H1 (cell line): Measurements from ENCODE around the gene EBF3. TPM values are rescaled to one million over a fixed set of nuclear protein-coding genes. Genes with fewer than 3 reads are reported as not detected.

Source experiments
- CTCF ChIA-PET: fragments of 300-600 bp; sonication (Branson Sonifier 250); formaldehyde crosslinking; loops from one replicate; lab custom pipeline; 2021; ENCODE audit not compliant: partially characterized antibody; lab: Charles Lee
- POLR2A ChIA-PET: fragments of 300-600 bp; sonication (Branson Sonifier 250); formaldehyde crosslinking; loops from one replicate; lab custom pipeline; 2021; ENCODE audit warnings: inconsistent platforms; ENCODE audit not compliant: partially characterized antibody; lab: Charles Lee
- DNase-seq, 2 experiments: peaks; one replicate each; pipeline versions ENCODE4 v3.0.0 to v3.0.0-alpha.2; 2010 to 2022; ENCODE audit warnings: low spot score in 2 of 2, low read depth in 1 of 2, mixed read lengths in 1 of 2
- FAIRE-seq: peaks from 2 replicates; lab custom pipeline; 2011; peaks lifted over from hg19 to GRCh38; lab: Jason Lieb, UNC
- H2AFZ ChIP-seq: 2 replicates; pipeline ENCODE4 v1.8.1; 2012; ENCODE audit warnings: low read length, inconsistent platforms
- H2AK5ac ChIP-seq: 2 replicates; pipeline ENCODE4 v1.6.1; 2013; ENCODE audit warnings: low read depth, low read length
- H2BK120ac ChIP-seq: replicated peaks from 2 replicates; pipeline ENCODE3; 2013; ENCODE audit warnings: low read depth, low read length, inconsistent platforms
- H2BK12ac ChIP-seq: 2 replicates; pipeline ENCODE4 v1.6.1; 2013; ENCODE audit warnings: low read depth, low read length
- H2BK15ac ChIP-seq: 2 replicates; pipeline ENCODE4 v1.6.1; 2013; ENCODE audit warnings: low read length
- H2BK20ac ChIP-seq: 2 replicates; pipeline ENCODE4 v1.6.1; 2013; ENCODE audit warnings: low read length
- H2BK5ac ChIP-seq: 2 replicates; pipeline ENCODE4 v1.6.1; 2013; ENCODE audit warnings: low read depth, low read length
- H3K14ac ChIP-seq: 2 replicates; pipeline ENCODE4 v1.6.1; 2013; ENCODE audit warnings: inconsistent platforms; ENCODE audit not compliant: insufficient read length
- H3K18ac ChIP-seq: 2 replicates; pipeline ENCODE4 v1.6.1; 2013; ENCODE audit warnings: low read length; ENCODE audit errors: extremely low read depth
- H3K23ac ChIP-seq: 2 replicates; pipeline ENCODE4 v1.6.1; 2013; ENCODE audit warnings: inconsistent platforms; ENCODE audit not compliant: insufficient read length
- H3K23me2 ChIP-seq: 2 replicates; pipeline ENCODE4 v1.6.1; 2013; ENCODE audit warnings: low read depth, low read length
- H3K27ac ChIP-seq: 2 replicates; pipeline ENCODE4 v1.6.1; 2011; ENCODE audit warnings: low read depth, low read length, inconsistent platforms
- H3K27me3 ChIP-seq, 4 experiments: replicated peaks in 1 of 4; 1 replicate in 1 of 4; 2 replicates in 3 of 4; pipeline versions ENCODE4 v1.6.1 to v1.8.1; 2011 to 2013; ENCODE audit warnings: low read length in 3 of 4, mild to moderate bottlenecking in 3 of 4, inconsistent platforms in 2 of 4, mixed read lengths in 2 of 4, moderate library complexity in 1 of 4; ENCODE audit not compliant: control insufficient read depth in 3 of 4, insufficient read depth in 3 of 4; ENCODE audit errors: extremely low read depth in 1 of 4
- H3K36me3 ChIP-seq, 4 experiments: 2 replicates each; pipeline versions ENCODE4 v1.6.1 to v1.8.1; 2011 to 2013; ENCODE audit warnings: mild to moderate bottlenecking in 4 of 4, low read length in 3 of 4, moderate library complexity in 2 of 4, control low read depth in 1 of 4, inconsistent platforms in 1 of 4; ENCODE audit not compliant: insufficient read depth in 4 of 4, control insufficient read depth in 2 of 4
- H3K4ac ChIP-seq: replicated peaks from 2 replicates; pipeline ENCODE3; 2013; ENCODE audit warnings: low read length, low read depth, mixed read lengths, inconsistent platforms; ENCODE audit not compliant: insufficient read length
- H3K4me1 ChIP-seq, 4 experiments: replicated peaks in 1 of 4; 1 replicate in 1 of 4; 2 replicates in 3 of 4; pipeline versions ENCODE4 v1.6.1 to v1.8.1; 2011 to 2013; ENCODE audit warnings: low read length in 3 of 4, inconsistent platforms in 2 of 4, mixed read lengths in 1 of 4; ENCODE audit not compliant: insufficient read depth in 4 of 4, control insufficient read depth in 3 of 4
- H3K4me2 ChIP-seq, 2 experiments: 2 replicates each; pipeline versions ENCODE4 v1.6.1 to v1.8.1; 2011 to 2013; ENCODE audit warnings: low read depth in 2 of 2, low read length in 2 of 2, control low read depth in 1 of 2, inconsistent platforms in 1 of 2, mild to moderate bottlenecking in 1 of 2; ENCODE audit not compliant: insufficient read depth in 1 of 2
- H3K4me3 ChIP-seq, 4 experiments: fragments of 200-600, 300-600 bp in 1 of 4; sonication (generic), shearing (Covaris generic), sonication (Bioruptor Twin) in 1 of 4; 2 replicates each; pipeline versions ENCODE4 v1.5.1 to v1.8.1; 2011 to 2016; ENCODE audit warnings: low read length in 4 of 4, low read depth in 3 of 4, control low read depth in 2 of 4, inconsistent platforms in 2 of 4, mild to moderate bottlenecking in 2 of 4, mixed read lengths in 1 of 4, moderate library complexity in 1 of 4; ENCODE audit not compliant: insufficient read depth in 2 of 4; ENCODE audit errors: extremely low read depth in 1 of 4
- H3K56ac ChIP-seq: replicated peaks from 2 replicates; pipeline ENCODE3; 2013; ENCODE audit warnings: low read depth, mild to moderate bottlenecking, mixed read lengths, low read length, inconsistent platforms; ENCODE audit not compliant: insufficient read length
- H3K79me1 ChIP-seq: 2 replicates; pipeline ENCODE4 v1.6.1; 2013; ENCODE audit warnings: low read depth, low read length, control low read depth
- H3K79me2 ChIP-seq, 2 experiments: 2 replicates each; pipeline versions ENCODE4 v1.6.1 to v1.8.1; 2012 to 2013; ENCODE audit warnings: low read length in 2 of 2, mild to moderate bottlenecking in 2 of 2, inconsistent platforms in 1 of 2; ENCODE audit not compliant: insufficient read depth in 2 of 2, control insufficient read depth in 1 of 2
- H3K9ac ChIP-seq, 4 experiments: replicated peaks in 1 of 4; 1 replicate in 1 of 4; 2 replicates in 3 of 4; pipeline versions ENCODE4 v1.6.1 to v1.8.1; 2011 to 2013; ENCODE audit warnings: low read depth in 3 of 4, low read length in 3 of 4, control low read depth in 2 of 4, mild to moderate bottlenecking in 2 of 4, moderate library complexity in 2 of 4, inconsistent platforms in 1 of 4; ENCODE audit errors: extremely low read depth in 1 of 4
- H3K9me3 ChIP-seq, 2 experiments: 2 replicates each; pipeline versions ENCODE4 v1.6.1 to v1.8.1; 2012 to 2013; ENCODE audit warnings: mild to moderate bottlenecking in 2 of 2, moderate library complexity in 2 of 2, control low read depth in 1 of 2, inconsistent platforms in 1 of 2, low read depth in 1 of 2, low read length in 1 of 2, mixed read lengths in 1 of 2; ENCODE audit not compliant: insufficient read depth in 2 of 2
- H4K20me1 ChIP-seq, 2 experiments: replicated peaks in 1 of 2; 2 replicates each; pipeline versions ENCODE3 to v1.8.1; 2011 to 2013; ENCODE audit warnings: inconsistent platforms in 2 of 2, low read length in 2 of 2, mild to moderate bottlenecking in 1 of 2; ENCODE audit not compliant: insufficient read depth in 2 of 2, control insufficient read depth in 1 of 2
- H4K5ac ChIP-seq: 2 replicates; pipeline ENCODE4 v1.6.1; 2013; ENCODE audit warnings: low read length, low read depth, mixed read lengths, inconsistent platforms; ENCODE audit not compliant: insufficient read length
- H4K8ac ChIP-seq: 2 replicates; pipeline ENCODE4 v1.8.0; 2013; ENCODE audit warnings: mild to moderate bottlenecking, moderate library complexity, low read length, inconsistent platforms; ENCODE audit not compliant: insufficient read depth; ENCODE audit errors: extremely low read depth
- H4K91ac ChIP-seq: replicated peaks from 2 replicates; pipeline ENCODE3; 2013; ENCODE audit warnings: low read length, mixed read lengths, inconsistent platforms; ENCODE audit not compliant: insufficient read length
- EZH2 ChIP-seq: fragments of 200-600 bp; sonication (generic); IDR thresholded peaks from 2 replicates; pipeline ENCODE4 v1.7.1; 2012; ENCODE audit warnings: low read depth, mild to moderate bottlenecking, moderate library complexity, low read length, inconsistent platforms; ENCODE audit not compliant: severe bottlenecking
- JUND ChIP-seq: IDR thresholded peaks from 2 replicates; pipeline ENCODE4 v1.6.1; 2011; ENCODE audit warnings: mild to moderate bottlenecking, improper control_type of control experiment, low read length
- MAFK ChIP-seq: IDR thresholded peaks from 2 replicates; pipeline ENCODE4 v1.6.1; 2012; ENCODE audit warnings: low read depth, mild to moderate bottlenecking, improper control_type of control experiment, low read length
- SUZ12 ChIP-seq: fragments of 200-600 bp; sonication (generic); IDR thresholded peaks from 2 replicates; pipeline ENCODE4 v1.6.1; 2012; ENCODE audit warnings: mild to moderate bottlenecking, inconsistent platforms, low read length, moderate library complexity, mixed read lengths
- WGBS, 2 experiments: shearing (Covaris generic) in 1 of 2; methylation state at CpG; one replicate each; pipeline versions ENCODE4 v1.1.6 to v1.1.7; 2013 to 2015; ENCODE audit warnings: low lambda C conversion rate in 2 of 2, mixed read lengths in 2 of 2, inconsistent platforms in 1 of 2, low coverage in 1 of 2, missing lambda C conversion rate in 1 of 2; ENCODE audit not compliant: insufficient replicate concordance in 2 of 2, insufficient coverage in 1 of 2, insufficient read length in 1 of 2; ENCODE audit errors: extremely low coverage in 1 of 2, missing lambda C conversion rate in 1 of 2; 5-methylcytosine and 5-hydroxymethylcytosine counted together
- polyA plus RNA-seq, 7 experiments: library from polyadenylated mRNA; depleted of rRNA in 3 of 7; stranded (reverse) in 5 of 7; unstranded in 2 of 7; fragments of >200 nt in 5 of 7; fragments of 200-250 nt in 2 of 7; gene quantifications; 1 replicate in 5 of 7; 2 replicates in 1 of 7; 4 replicates in 1 of 7; pipeline versions ENCODE4 v1.2.1 to v1.2.3, GENCODE V29; 2011 to 2013; ENCODE audit warnings: missing spikeins in 2 of 7, mixed read lengths in 2 of 7
- total RNA-seq: library from RNA; stranded (reverse); fragmentation: NEBNext Ultra II Directional; extraction: Animal tissue kit (Norgen Biotek cat#: 25700); gene quantifications from 2 replicates; pipeline ENCODE4 v1.2.1, GENCODE V29; 2021

Gene EBF3
- total and polyA plus RNA-seq, 2 of the 8 experiments (the other 6 are each of a cell fraction or from before 2014, with no cell fraction given), result 0.08 to 0.26 TPM

- H3K36me3 ChIP-seq, result peaks cover 0 to 12% (median 0%) of the 10 kb centered on the region in 4 experiments; a peak in 1 of 8 replicates
- H2BK20ac ChIP-seq, result no peak overlapping the region
- H3K23ac ChIP-seq, result no peak overlapping the region
- no peak overlapping the region for H2BK120ac ChIP-seq
- WGBS, 2 experiments, result 51% methylated on average over 27 of the region's 59 CpGs; no CpG with 5 or more reads in 1 of the 2 experiments
- CTCF ChIA-PET, result interaction anchor here (0.6 to 3.5 kb wide), 3 partner anchors 72 to 119 kb away, joined by 3 to 14 read pairs (median 3); no protein-coding TSS in a partner anchor
- H2BK5ac ChIP-seq, result no peak overlapping the region
- no peak overlapping the region for H3K27ac ChIP-seq
- no peak overlapping the region for H4K5ac ChIP-seq
- peaks cover 7% of the 10 kb centered on the region; the same call in 1 of the 2 replicates for H3K23me2 ChIP-seq
- no peak overlapping the region; the same call in 1 of the 2 replicates for H4K8ac ChIP-seq
- peak overlapping the region in 2 of 4 experiments; percentile 18 to 54; a peak in 3 of 8 replicates for H3K4me3 ChIP-seq
- POLR2A ChIA-PET, result no interaction called here
- H3K79me2 ChIP-seq, result no peaks in the 10 kb centered on the region
- no peak overlapping the region for H2AFZ ChIP-seq
- TF ChIP-seq JUND (no peak), SUZ12 (peak; percentile 70; the same call in 1 of the 2 replicates), MAFK (no peak), EZH2 (peak; percentile 83)
- TF ChIP-seq, all 59 proteins: peak for 2
- Histone ChIP-seq H2BK12ac (peak overlapping the region; percentile 39; the same call in 1 of the 2 replicates), H2AK5ac (no peak overlapping the region), H3K9me3 (no peaks in the 10 kb centered on the region), H3K18ac (no peak overlapping the region), H3K9ac (no peak overlapping the region), H3K56ac (no peak overlapping the region), H3K4me2 (peak overlapping the region; percentile 75 to 78), H2BK15ac (no peak overlapping the region), H4K20me1 (peaks cover 9 to 10% of the 10 kb centered on the region in 2 experiments), H4K91ac (no peak overlapping the region), H3K4me1 (peaks cover 0 to 17% (median 9%) of the 10 kb centered on the region in 4 experiments; a peak in 6 of 7 replicates), H3K27me3 (peaks cover 51 to 81% (median 61%) of the 10 kb centered on the region in 4 experiments), H3K79me1 (no peaks in the 10 kb centered on the region), H3K14ac (no peak overlapping the region), H3K4ac (no peak overlapping the region)
- FAIRE-seq (no peak), DNase-seq (no peak)
Observed at GRCh38 chr10:129972966-129973673, 9.0 kb upstream of the EBF3 start.
